ENCODE results near the gene FAM76B.

GRCh38 chr11:95728790-95729189 is 60.8 kb downstream of the FAM76B start:
- TF ChIP-seq ZFP30 (CRISPR knock-in tag; IDR thresholded peaks at IDR 0.05) = no peak
- no peak for TF ChIP-seq TCF4 (CRISPR knock-in tag; IDR thresholded peaks at IDR 0.05; ENCODE audit: borderline replicate concordance)
- no peak for TF ChIP-seq ARNTL (CRISPR knock-in tag; IDR thresholded peaks at IDR 0.05; ENCODE audit: borderline replicate concordance, low read depth)
- no peak for TF ChIP-seq CREB5 (CRISPR knock-in tag; IDR thresholded peaks at IDR 0.05; ENCODE audit: low read depth)
- no peak for TF ChIP-seq ZNF8 (CRISPR knock-in tag; IDR thresholded peaks at IDR 0.05)
- TF ChIP-seq OSR1 (CRISPR knock-in tag; IDR thresholded peaks at IDR 0.05) = no peak
- TF ChIP-seq, protein P1, sequence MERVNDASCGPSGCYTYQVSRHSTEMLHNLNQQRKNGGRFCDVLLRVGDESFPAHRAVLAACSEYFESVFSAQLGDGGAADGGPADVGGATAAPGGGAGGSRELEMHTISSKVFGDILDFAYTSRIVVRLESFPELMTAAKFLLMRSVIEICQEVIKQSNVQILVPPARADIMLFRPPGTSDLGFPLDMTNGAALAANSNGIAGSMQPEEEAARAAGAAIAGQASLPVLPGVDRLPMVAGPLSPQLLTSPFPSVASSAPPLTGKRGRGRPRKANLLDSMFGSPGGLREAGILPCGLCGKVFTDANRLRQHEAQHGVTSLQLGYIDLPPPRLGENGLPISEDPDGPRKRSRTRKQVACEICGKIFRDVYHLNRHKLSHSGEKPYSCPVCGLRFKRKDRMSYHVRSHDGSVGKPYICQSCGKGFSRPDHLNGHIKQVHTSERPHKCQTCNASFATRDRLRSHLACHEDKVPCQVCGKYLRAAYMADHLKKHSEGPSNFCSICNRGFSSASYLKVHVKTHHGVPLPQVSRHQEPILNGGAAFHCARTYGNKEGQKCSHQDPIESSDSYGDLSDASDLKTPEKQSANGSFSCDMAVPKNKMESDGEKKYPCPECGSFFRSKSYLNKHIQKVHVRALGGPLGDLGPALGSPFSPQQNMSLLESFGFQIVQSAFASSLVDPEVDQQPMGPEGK (CRISPR knock-in tag; IDR thresholded peaks at IDR 0.05; ENCODE audit: borderline replicate concordance) = no peak
- no peak for TF ChIP-seq GLIS3 (CRISPR knock-in tag; IDR thresholded peaks at IDR 0.05)
- no peak for TF ChIP-seq RARB (CRISPR knock-in tag; IDR thresholded peaks at IDR 0.05)
- TF ChIP-seq CSDC2 (CRISPR knock-in tag; IDR thresholded peaks at IDR 0.05) = no peak
- TF ChIP-seq ZNF565 (CRISPR knock-in tag; conservative IDR thresholded peaks at IDR 0.05; ENCODE audit: low read depth) = no peak
- no peak for TF ChIP-seq ISL1 (CRISPR knock-in tag; IDR thresholded peaks at IDR 0.05)
- no peak for TF ChIP-seq PPARA (CRISPR knock-in tag; IDR thresholded peaks at IDR 0.05; ENCODE audit: borderline replicate concordance)

All from SK-N-SH treated with all-trans-retinoic acid at 6 μM for 48 hours (cell line).